GM12878 (cell line): ENCODE data around the gene ATOSB. TPM values are rescaled to one million over a fixed set of nuclear protein-coding genes. Genes with fewer than 3 reads are reported as not detected.
"Not testable (repeated sequence)": the region's sequence is repeated elsewhere in the genome, so short reads cannot be mapped to it uniquely, and the experiment has no call there.

Experiments
- ATAC-seq: fragments of 200-7000 bp; cut with Tn5 transposase; 3 replicates; pipeline ENCODE4 v1.9.1; 2020; ENCODE audit warnings: mild to moderate bottlenecking, moderate library complexity
- BruUV-seq: library from RNA; stranded (reverse); fragments of 400-500 nt; replicated peaks from 2 replicates; lab custom pipeline; 2021; lab: Mats Ljungman, UMichigan
- CTCF ChIA-PET: fragments of 300-600 bp; sonication (Branson Sonifier 250); formaldehyde crosslinking; extraction: SDS; loops from one replicate; lab custom pipeline; 2021; ENCODE audit warnings: inconsistent platforms; lab: Yijun Ruan, JAX
- POLR2A ChIA-PET: fragments of 350-600 bp; formaldehyde crosslinking; extraction: SDS; loops from one replicate; lab custom pipeline; 2021; ENCODE audit warnings: inconsistent platforms; lab: Charles Lee
- RAD21 ChIA-PET: fragments of 300-600 bp; sonication (Branson Sonifier 250); formaldehyde crosslinking; loops from one replicate; lab custom pipeline; 2023; ENCODE audit warnings: antibody characterized with exemption; ENCODE audit not compliant: unreplicated experiment; lab: Charles Lee
- SMC1A ChIA-PET: fragments of 300-600 bp; sonication (Branson Sonifier 250); formaldehyde crosslinking; loops from one replicate; lab custom pipeline; 2023; ENCODE audit not compliant: unreplicated experiment, uncharacterized antibody; lab: Charles Lee
- DNase-seq: peaks from one replicate; pipeline ENCODE4 v3.0.0-alpha.2; 2011; ENCODE audit warnings: low read depth, low spot score
- FAIRE-seq: peaks from 3 replicates; lab custom pipeline; 2011; peaks lifted over from hg19 to GRCh38; lab: Jason Lieb, UNC
- H2AFZ ChIP-seq: 2 replicates; pipeline ENCODE4 v1.6.0; 2011; ENCODE audit warnings: low read depth, low read length, control low read depth; ENCODE audit not compliant: control insufficient read depth
- H3K27ac ChIP-seq: 2 replicates; pipeline ENCODE4 v1.5.1; 2011; ENCODE audit warnings: control low read depth; ENCODE audit not compliant: control insufficient read depth, insufficient read depth
- H3K27me3 ChIP-seq, 2 experiments: replicated peaks in 1 of 2; 2 replicates each; pipeline versions ENCODE4 v1.6.0 to v1.6.1; 2011; ENCODE audit warnings: low read length in 1 of 2; ENCODE audit not compliant: control insufficient read depth in 2 of 2, insufficient read depth in 2 of 2
- H3K36me3 ChIP-seq, 2 experiments: 2 replicates each; pipeline ENCODE4 v1.5.1; 2011; ENCODE audit warnings: low read length in 1 of 2; ENCODE audit not compliant: control insufficient read depth in 2 of 2, insufficient read depth in 2 of 2
- H3K4me1 ChIP-seq: 2 replicates; pipeline ENCODE4 v1.6.1; 2011; ENCODE audit warnings: mild to moderate bottlenecking, low read length, moderate library complexity, mixed read lengths; ENCODE audit not compliant: control insufficient read depth, insufficient read depth
- H3K4me2 ChIP-seq: 2 replicates; pipeline ENCODE4 v1.6.0; 2011; ENCODE audit warnings: control low read depth; ENCODE audit not compliant: control insufficient read depth, insufficient read depth
- H3K4me3 ChIP-seq: fragments of 200-600 bp; sonication (generic); 2 replicates; pipeline ENCODE4 v1.5.1; 2016
- H3K79me2 ChIP-seq: 2 replicates; pipeline ENCODE4 v1.6.0; 2011; ENCODE audit warnings: low read length; ENCODE audit not compliant: control insufficient read depth, insufficient read depth
- H3K9ac ChIP-seq: 2 replicates; pipeline ENCODE4 v1.8.0; 2011; ENCODE audit warnings: low read length, control low read depth, mixed read lengths; ENCODE audit not compliant: control insufficient read depth, insufficient read depth
- H3K9me3 ChIP-seq: replicated peaks from 3 replicates; pipeline ENCODE4 v1.5.1; 2011; ENCODE audit warnings: mild to moderate bottlenecking, low read length; ENCODE audit not compliant: control insufficient read depth, insufficient read depth
- H4K20me1 ChIP-seq: 2 replicates; pipeline ENCODE4 v1.6.0; 2011; ENCODE audit not compliant: control insufficient read depth, insufficient read depth
- BRCA1 ChIP-seq: IDR thresholded peaks from 2 replicates; pipeline ENCODE4 v1.6.1; 2011; ENCODE audit warnings: low read depth, low read length, improper control_type of control experiment
- KAT2A ChIP-seq: conservative IDR thresholded peaks from 2 replicates; pipeline ENCODE4 v1.6.1; 2011; ENCODE audit warnings: low read depth, low read length; ENCODE audit not compliant: control insufficient read depth
- RAD21 ChIP-seq: IDR thresholded peaks from 2 replicates; pipeline ENCODE4 v1.6.1; 2011; ENCODE audit warnings: mild to moderate bottlenecking, low read depth, low read length, moderate library complexity; ENCODE audit not compliant: insufficient read depth
- RELA ChIP-seq: fragments of 450-650 bp; IDR thresholded peaks from 2 replicates; pipeline ENCODE4 v1.8.0; 2014; ENCODE audit warnings: borderline replicate concordance; ENCODE audit not compliant: partially characterized antibody
- YBX1 ChIP-seq: fragments of 450-650 bp; IDR thresholded peaks from 2 replicates; pipeline ENCODE4 v1.6.1; 2016; ENCODE audit warnings: antibody characterized with exemption
- WGBS: methylation state at CpG from one replicate; pipeline ENCODE4 v1.1.6; 2016; ENCODE audit warnings: low lambda C conversion rate; ENCODE audit not compliant: insufficient replicate concordance, insufficient coverage; ENCODE audit errors: missing lambda C conversion rate; 5-methylcytosine and 5-hydroxymethylcytosine counted together
- in situ Hi-C: fragments of 300-500 bp; cut with MboI; formaldehyde crosslinking; loops from 9 replicates; pipeline ENCODE4 v1.14.3; 2018; ENCODE audit warnings: mixed read lengths
- intact Hi-C: fragments of 100-400 bp; cut with micrococcal nuclease; formaldehyde crosslinking; loops from one replicate; pipeline ENCODE4 v1.14.2; 2022; ENCODE audit not compliant: unreplicated experiment
- polyA plus RNA-seq, 11 experiments: library from polyadenylated mRNA; depleted of rRNA in 4 of 11; unstranded in 6 of 11; stranded (reverse) in 5 of 11; fragments of >200 nt; fragmentation: Nextera tagmentation in 4 of 11; fragmentation: Illumina TruSeq in 1 of 11; extraction: Ambion mirVana in 4 of 11; extraction: Trizol in 1 of 11; gene quantifications; 1 replicate in 1 of 11; 2 replicates in 10 of 11; pipeline versions ENCODE4 v1.2.1 to v1.2.3, GENCODE V29; 2011 to 2016; ENCODE audit warnings: inconsistent platforms in 2 of 11, missing spikeins in 2 of 11, low read depth in 1 of 11
- total RNA-seq, 4 experiments: library from RNA; depleted of rRNA in 3 of 4; stranded (reverse); fragments of >200 nt in 3 of 4; fragmentation: Illumina TruSeq in 1 of 4; extraction: Trizol in 1 of 4; gene quantifications; 2 replicates each; pipeline versions ENCODE4 v1.2.1 to v1.2.3, GENCODE V29; 2013 to 2021
- TF ChIP-seq, protein P1 (sequence below): IDR thresholded peaks from 2 replicates; pipeline ENCODE4 v1.6.1; 2011; ENCODE audit warnings: borderline replicate concordance, low read depth, mild to moderate bottlenecking, moderate library complexity, mixed read lengths, low read length; ENCODE audit not compliant: insufficient read depth; ENCODE audit errors: extremely low read length

The ATOSB gene
- total and polyA plus RNA-seq, 10 of the 15 experiments (the other 5 are each of a cell fraction or from before 2014, with no cell fraction given), result 0.60 to 5.4 (median 2.5) TPM

DNA sequence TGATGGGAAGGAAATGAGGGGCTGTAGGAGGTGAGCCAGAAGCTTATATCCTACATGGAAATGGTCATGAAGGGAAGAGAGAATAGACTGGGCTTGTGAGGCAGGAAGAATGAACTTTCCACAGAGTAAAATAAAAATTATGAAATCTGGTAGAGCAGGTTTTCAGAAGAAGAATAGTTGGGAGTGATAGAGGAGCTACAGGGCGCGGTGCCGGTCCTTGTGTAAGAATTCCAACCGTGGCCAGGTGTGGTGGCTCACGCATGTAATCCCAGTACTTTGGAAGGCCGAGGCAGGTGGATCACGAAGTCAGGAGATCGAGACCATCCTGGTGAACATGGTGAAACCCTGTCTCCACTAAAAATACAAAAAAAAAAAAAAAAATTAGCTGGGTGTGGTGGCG lies 37.3 kb upstream of the ATOSB start:
- ChIA-PET RAD21 (no interaction called here), SMC1A (no interaction called here), CTCF (no interaction called here), POLR2A (no interaction called here)
- Histone ChIP-seq H3K4me1 (no peaks in the 10 kb centered on the region), H4K20me1 (no peaks in the 10 kb centered on the region), H3K36me3 (no peaks in the 10 kb centered on the region), H3K9me3 (peaks cover 2% of the 10 kb centered on the region; the same call in 2 of the 3 replicates), H2AFZ (no peak overlapping the region), H3K4me3 (no peak overlapping the region), H3K9ac (no peak overlapping the region), H3K79me2 (no peaks in the 10 kb centered on the region), H3K4me2 (no peak overlapping the region), H3K27ac (no peak overlapping the region), H3K27me3 (no peaks in the 10 kb centered on the region)
- FAIRE-seq (no peak), ATAC-seq (no peak), DNase-seq (no peak)
- 58% methylated on average over 8 of the region's 9 CpGs for WGBS
- intact Hi-C loops (no loop called here), in situ Hi-C loops (no loop called here)
- no peak for TF ChIP-seq RAD21
- no peak for TF ChIP-seq RELA
- no peak for TF ChIP-seq KAT2A
- no peak for TF ChIP-seq YBX1
- TF ChIP-seq, protein P1, sequence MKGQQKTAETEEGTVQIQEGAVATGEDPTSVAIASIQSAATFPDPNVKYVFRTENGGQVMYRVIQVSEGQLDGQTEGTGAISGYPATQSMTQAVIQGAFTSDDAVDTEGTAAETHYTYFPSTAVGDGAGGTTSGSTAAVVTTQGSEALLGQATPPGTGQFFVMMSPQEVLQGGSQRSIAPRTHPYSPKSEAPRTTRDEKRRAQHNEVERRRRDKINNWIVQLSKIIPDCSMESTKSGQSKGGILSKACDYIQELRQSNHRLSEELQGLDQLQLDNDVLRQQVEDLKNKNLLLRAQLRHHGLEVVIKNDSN, result no peak
- no peak for TF ChIP-seq BRCA1
- BruUV-seq, result no TSS peak

DNA sequence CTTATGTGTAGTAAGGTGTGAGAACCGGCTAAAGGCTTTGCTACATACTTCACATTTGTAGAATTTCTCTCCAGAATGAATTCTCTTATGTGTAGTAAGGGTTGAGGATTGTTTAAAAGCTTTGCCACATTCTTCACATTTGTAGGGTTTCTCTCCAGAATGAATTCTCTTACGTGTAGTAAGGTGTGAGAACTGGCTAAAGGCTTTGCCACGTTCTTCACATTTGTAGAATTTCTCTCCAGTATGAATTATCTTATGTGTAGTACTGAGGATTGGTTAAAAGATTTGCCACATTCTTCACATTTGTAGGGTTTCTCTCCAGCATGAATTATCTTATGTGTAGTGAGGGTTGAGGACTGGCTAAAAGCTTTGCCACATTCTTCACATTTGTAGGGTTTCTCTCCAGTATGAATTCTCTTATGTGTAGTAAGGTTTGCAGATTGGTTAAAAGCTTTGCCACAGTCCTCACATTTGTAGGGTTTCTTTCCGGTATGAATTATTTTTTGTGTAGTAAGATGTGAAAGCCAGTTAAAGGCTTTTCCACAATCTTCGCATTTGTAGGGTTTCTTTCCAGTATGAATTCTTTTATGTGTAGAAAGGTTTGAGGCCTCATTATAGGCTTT lies 32.4 kb upstream of the ATOSB start:
- POLR2A ChIA-PET, H3K79me2 ChIP-seq, H3K4me3 ChIP-seq, H2AFZ ChIP-seq, in situ Hi-C loops, H4K20me1 ChIP-seq, H3K4me1 ChIP-seq, H3K9ac ChIP-seq, intact Hi-C loops, H3K27ac ChIP-seq, BruUV-seq, RAD21 ChIA-PET, H3K27me3 ChIP-seq, H3K4me2 ChIP-seq, SMC1A ChIA-PET, H3K36me3 ChIP-seq, H3K9me3 ChIP-seq, DNase-seq, CTCF ChIA-PET, FAIRE-seq, ATAC-seq: not testable (repeated sequence)
- 21% methylated on average over 5 of the region's 5 CpGs for WGBS
